Liver (tissue), 9 donors: ENCODE measurements around the gene CHD1. TPM values are rescaled to one million over a fixed set of nuclear protein-coding genes. Genes with fewer than 3 reads are reported as not detected.

Experiments
- DNase-seq: peaks from one replicate; pipeline ENCODE4 v3.0.0-alpha.2; 2017; ENCODE audit warnings: low spot score
- H3K27ac ChIP-seq, 2 donors: one replicate each; pipeline ENCODE4 v1.7.0; 2013; ENCODE audit warnings: inconsistent platforms in 2 of 2, low read length in 2 of 2, control low read depth in 1 of 2, low read depth in 1 of 2, mild to moderate bottlenecking in 1 of 2
- H3K27me3 ChIP-seq, 4 donors: one replicate each; pipeline versions ENCODE4 v1.6.1 to v1.7.0; 2013; ENCODE audit warnings: low read length in 3 of 4, inconsistent platforms in 1 of 4, mild to moderate bottlenecking in 1 of 4, moderate library complexity in 1 of 4; ENCODE audit not compliant: control insufficient read depth in 4 of 4, insufficient read depth in 4 of 4
- H3K36me3 ChIP-seq, 4 donors: one replicate each; pipeline versions ENCODE4 v1.6.1 to v1.7.0; 2013; ENCODE audit warnings: low read length in 3 of 4, mild to moderate bottlenecking in 3 of 4, low read depth in 1 of 4, moderate library complexity in 1 of 4; ENCODE audit not compliant: control insufficient read depth in 4 of 4, insufficient read depth in 3 of 4
- H3K4me1 ChIP-seq, 4 donors: one replicate each; pipeline versions ENCODE4 v1.6.1 to v1.7.0; 2013; ENCODE audit warnings: low read length in 3 of 4, mild to moderate bottlenecking in 3 of 4, moderate library complexity in 1 of 4; ENCODE audit not compliant: control insufficient read depth in 4 of 4, insufficient read depth in 4 of 4
- H3K4me3 ChIP-seq, 3 donors: one replicate each; pipeline versions ENCODE4 v1.6.1 to v1.7.0; 2013; ENCODE audit warnings: low read length in 3 of 3, control low read depth in 1 of 3, low read depth in 1 of 3, mild to moderate bottlenecking in 1 of 3
- H3K9ac ChIP-seq, 2 donors: one replicate each; pipeline ENCODE4 v1.7.0; 2013; ENCODE audit warnings: low read length in 2 of 2, mild to moderate bottlenecking in 2 of 2, moderate library complexity in 2 of 2, control low read depth in 1 of 2, low read depth in 1 of 2
- H3K9me3 ChIP-seq, 4 donors: one replicate each; pipeline versions ENCODE4 v1.6.1 to v1.7.0; 2013; ENCODE audit warnings: low read length in 3 of 4; ENCODE audit not compliant: control insufficient read depth in 4 of 4
- ATF3 ChIP-seq: IDR thresholded peaks from 2 replicates; pipeline ENCODE4 v1.6.1; 2016; ENCODE audit warnings: antibody characterized with exemption
- CTCF ChIP-seq: fragments of 150-350 bp; IDR thresholded peaks from 2 replicates; pipeline ENCODE4 v1.5.1; 2017; ENCODE audit warnings: improper control_type of control experiment, low read depth, low read length; ENCODE audit not compliant: missing input control
- EGR1 ChIP-seq, 2 donors: IDR thresholded peaks; 2 replicates each; pipeline ENCODE4 v1.6.1; 2016 to 2018; ENCODE audit warnings: antibody characterized with exemption in 2 of 2, low read depth in 2 of 2
- GABPA ChIP-seq, 2 donors: IDR thresholded peaks in 1 of 2; conservative IDR thresholded peaks in 1 of 2; 2 replicates each; pipeline ENCODE4 v1.6.1; 2016; ENCODE audit warnings: antibody characterized with exemption in 2 of 2, mild to moderate bottlenecking in 1 of 2, moderate library complexity in 1 of 2
- HNF4G ChIP-seq: IDR thresholded peaks from 2 replicates; pipeline ENCODE4 v1.6.1; 2016; ENCODE audit warnings: antibody characterized with exemption
- JUND ChIP-seq, 2 donors: IDR thresholded peaks; 2 replicates each; pipeline ENCODE4 v1.6.1; 2016; ENCODE audit warnings: antibody characterized with exemption in 2 of 2
- MAX ChIP-seq: IDR thresholded peaks from 2 replicates; pipeline ENCODE4 v1.6.1; 2016; ENCODE audit warnings: antibody characterized with exemption
- NR2F2 ChIP-seq: IDR thresholded peaks from 2 replicates; pipeline ENCODE4 v1.6.1; 2016; ENCODE audit warnings: antibody characterized with exemption
- RAD21 ChIP-seq, 2 donors: IDR thresholded peaks; 2 replicates each; pipeline ENCODE4 v1.6.1; 2016; ENCODE audit warnings: antibody characterized with exemption in 2 of 2, mild to moderate bottlenecking in 2 of 2
- REST ChIP-seq: IDR thresholded peaks from 2 replicates; pipeline ENCODE4 v1.6.1; 2016; ENCODE audit warnings: antibody characterized with exemption, mild to moderate bottlenecking
- RXRA ChIP-seq, 2 donors: IDR thresholded peaks; 2 replicates each; pipeline ENCODE4 v1.6.1; 2017 to 2018; ENCODE audit warnings: antibody characterized with exemption in 2 of 2, mild to moderate bottlenecking in 1 of 2
- TAF1 ChIP-seq: conservative IDR thresholded peaks from 2 replicates; pipeline ENCODE4 v1.6.1; 2016; ENCODE audit warnings: antibody characterized with exemption, mild to moderate bottlenecking
- YY1 ChIP-seq: IDR thresholded peaks from 2 replicates; pipeline ENCODE4 v1.6.1; 2016; ENCODE audit warnings: antibody characterized with exemption, mild to moderate bottlenecking
- ZBTB33 ChIP-seq: IDR thresholded peaks from 2 replicates; pipeline ENCODE4 v1.6.1; 2016; ENCODE audit warnings: antibody characterized with exemption
- WGBS: extraction: QIAGEN DNeasy Blood & Tissue Kit; methylation state at CpG from one replicate; pipeline ENCODE4 v1.1.7; 2013; 5-methylcytosine and 5-hydroxymethylcytosine counted together
- polyA plus RNA-seq, 2 donors: library from polyadenylated mRNA; stranded (reverse) in 1 of 2; unstranded in 1 of 2; fragments of 200-250 nt in 1 of 2; fragments of >200 nt in 1 of 2; fragmentation: Nextera tagmentation in 1 of 2; extraction: Ambion mirVana in 1 of 2; gene quantifications; one replicate each; pipeline versions ENCODE4 v1.2.1 to v1.2.3, GENCODE V29; 2013 to 2015
- total RNA-seq, 2 donors: library from RNA; depleted of rRNA; stranded (reverse); fragments of >200 nt; gene quantifications; one replicate each; pipeline ENCODE4 v1.2.3, GENCODE V29; 2014
- donor health status: healthy.
- donor health status: healthy.
- donor health status: healthy.
- donor health status: healthy.
- donor health status: healthy.

CHD1 gene
- total and polyA plus RNA-seq, 4 donors = 5.1 to 44.8 (median 25.4) TPM

- Histone ChIP-seq H3K9ac (no peak overlapping the region), H3K4me3 (no peak overlapping the region), H3K27me3 (no peaks in the 10 kb centered on the region), H3K27ac (no peak overlapping the region), H3K36me3 (no peaks in the 10 kb centered on the region), H3K4me1 (peaks cover 0 to 2% (median under 1%) of the 10 kb centered on the region in 4 donors), H3K9me3 (no peaks in the 10 kb centered on the region)
- no peak for DNase-seq
- 87% methylated on average over 3 of the region's 3 CpGs for WGBS
- TF ChIP-seq CTCF (no peak), EGR1 (IDR thresholded peaks at IDR 0.05; ENCODE audit: low read depth in 2 of 2) (no peak), TAF1 (no peak), MAX (no peak), RXRA (IDR thresholded peaks at IDR 0.05) (no peak), ATF3 (no peak), ZBTB33 (no peak), JUND (IDR thresholded peaks at IDR 0.05) (no peak)
Observed at GRCh38 chr5:98942847-98943246, 14.0 kb upstream of the CHD1 start.

GRCh38 chr5:98941131-98941883, 12.5 kb upstream of the CHD1 start:
- Histone ChIP-seq H3K9ac (no peak overlapping the region), H3K4me3 (no peak overlapping the region), H3K27ac (no peak overlapping the region), H3K4me1 (peaks cover 0 to 2% (median under 1%) of the 10 kb centered on the region in 4 donors), H3K9me3 (no peaks in the 10 kb centered on the region), H3K27me3 (no peaks in the 10 kb centered on the region), H3K36me3 (no peaks in the 10 kb centered on the region)
- DNase-seq = no peak
- TF ChIP-seq GABPA (IDR thresholded peaks at IDR 0.05 in 1 of 2, conservative IDR thresholded peaks at IDR 0.05 in 1 of 2) (no peak), YY1 (no peak), HNF4G (no peak), MAX (no peak), CTCF (no peak), JUND (IDR thresholded peaks at IDR 0.05) (no peak), NR2F2 (no peak), ATF3 (no peak), REST (no peak), EGR1 (IDR thresholded peaks at IDR 0.05; ENCODE audit: low read depth in 2 of 2) (no peak), RAD21 (IDR thresholded peaks at IDR 0.05) (no peak)
- 81% methylated on average over 6 of the region's 6 CpGs for WGBS
